LHCN-M2 (cell line): ENCODE results near the gene SLC12A5. TPM values are rescaled to one million over a fixed set of nuclear protein-coding genes. Genes with fewer than 3 reads are reported as not detected.
"Not testable (repeated sequence)": the region's sequence is repeated elsewhere in the genome, so short reads cannot be mapped to it uniquely, and the experiment has no call there.

Source experiments
- DNase-seq: peaks from one replicate; pipeline ENCODE4 v3.0.0-alpha.2; 2012; ENCODE audit warnings: low read depth
- polyA plus RNA-seq: library from polyadenylated mRNA; unstranded; fragments of >200 nt; gene quantifications from one replicate; pipeline ENCODE4 v1.2.1, GENCODE V29; 2012; ENCODE audit warnings: missing spikeins
- total RNA-seq: library from RNA; depleted of rRNA; stranded (reverse); fragments of >200 nt; gene quantifications from 2 replicates; pipeline ENCODE4 v1.2.3, GENCODE V29; 2014; rRNA removed

SLC12A5 gene
- under 0.01 TPM in 1 of 2 replicates, not detected in the other for total RNA-seq
- polyA plus RNA-seq: 1.1 TPM

DNA sequence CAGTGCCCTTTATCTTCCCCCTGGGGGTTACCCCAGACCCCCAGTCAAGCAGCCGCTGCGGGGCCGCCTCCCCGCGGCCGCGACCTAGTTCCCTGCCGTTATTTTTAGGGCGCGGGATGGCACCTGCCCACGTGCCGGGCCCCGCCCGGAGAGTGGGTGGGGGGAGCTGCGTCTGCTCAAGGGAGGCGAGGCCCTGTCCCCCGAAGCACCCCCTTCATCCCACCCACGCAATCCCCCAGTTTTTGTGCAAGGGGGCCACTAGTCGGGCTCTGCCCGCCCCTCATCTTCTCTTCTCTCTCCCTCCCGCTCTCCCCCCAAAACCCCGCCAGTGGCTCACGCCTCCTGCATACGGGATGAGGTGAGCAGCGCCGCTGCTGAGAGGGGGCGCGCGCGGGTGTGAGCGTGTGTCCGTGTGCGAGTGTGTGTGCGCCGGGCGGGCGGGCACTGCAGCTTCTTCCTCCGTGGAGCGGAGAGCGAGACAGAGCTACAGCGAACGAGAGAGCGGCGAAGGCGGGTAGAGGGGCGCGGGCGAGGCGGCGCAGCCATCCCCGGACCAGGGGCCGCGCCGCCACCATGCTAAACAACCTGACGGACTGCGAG lies at the start of gene SLC12A5:
TSS of gene SLC12A5 (plus strand) at position 444 of the 600 bp plus-strand sequence. CDS start at position 574, 130 bp downstream.
- DNase-seq: no peak

DNA sequence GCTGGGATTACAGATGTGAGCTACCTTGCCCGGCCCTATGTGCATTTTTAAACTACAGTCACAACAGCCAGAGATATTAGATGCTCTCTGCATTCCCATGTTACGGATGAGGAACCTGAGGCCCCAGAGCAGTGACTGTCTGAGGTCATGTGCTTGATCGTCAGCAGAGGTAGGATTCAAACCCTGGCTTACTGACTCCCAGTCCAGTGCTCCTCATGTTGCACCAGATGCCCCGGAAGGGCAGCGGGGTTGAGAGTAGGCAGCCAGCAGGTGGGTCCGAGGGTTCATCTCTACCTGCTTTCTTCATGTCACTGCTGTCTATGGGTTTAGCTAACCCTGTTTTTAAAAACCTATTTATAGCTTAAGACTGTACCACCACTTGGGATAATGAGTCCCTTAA lies 47.8 kb upstream of the SLC12A5 start:
- no peak for DNase-seq

DNA sequence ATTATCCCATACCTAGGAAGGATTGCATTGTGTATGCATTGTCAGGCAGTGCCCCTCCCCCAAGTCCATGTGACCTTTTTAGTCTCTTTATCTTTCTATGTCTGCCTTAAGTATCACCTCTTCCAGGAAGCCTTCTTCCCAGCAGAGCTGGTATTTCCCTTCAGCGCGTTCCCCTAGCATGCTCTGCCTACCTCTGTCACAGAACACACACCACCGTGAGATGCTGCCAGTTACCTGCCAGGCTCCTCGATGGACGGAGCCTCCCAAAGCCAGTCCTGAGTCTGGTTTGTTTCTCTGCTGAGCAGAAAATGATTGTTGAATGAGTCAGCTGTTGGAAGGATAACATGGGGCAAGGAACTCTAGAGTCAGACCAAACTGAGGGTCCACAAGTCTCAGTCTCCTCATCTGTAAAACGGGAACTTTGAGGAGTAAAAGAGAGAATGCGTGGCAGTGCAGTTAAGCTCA lies 45.7 kb upstream of the SLC12A5 start:
- DNase-seq: no peak

DNA sequence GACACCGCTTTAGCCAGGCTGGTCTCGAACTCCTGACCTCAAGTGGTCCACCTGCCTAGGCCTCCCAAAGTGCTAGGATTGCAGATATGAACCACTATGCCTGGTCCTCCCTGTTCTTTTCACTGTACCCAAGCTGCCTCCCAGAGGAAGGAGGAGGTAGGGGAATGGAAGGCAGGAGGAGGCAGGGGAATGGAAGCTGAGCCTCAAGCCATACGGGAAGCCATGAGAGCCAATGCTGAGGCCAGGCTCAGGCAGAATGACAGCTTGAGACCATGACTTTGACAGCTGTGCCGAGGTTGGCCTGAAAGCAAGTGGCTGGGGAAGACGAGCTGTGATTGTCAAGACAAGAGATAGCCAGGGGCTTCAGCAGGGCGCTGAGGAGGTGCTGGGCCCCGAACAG lies 43.4 kb upstream of the SLC12A5 start:
- no peak for DNase-seq

DNA sequence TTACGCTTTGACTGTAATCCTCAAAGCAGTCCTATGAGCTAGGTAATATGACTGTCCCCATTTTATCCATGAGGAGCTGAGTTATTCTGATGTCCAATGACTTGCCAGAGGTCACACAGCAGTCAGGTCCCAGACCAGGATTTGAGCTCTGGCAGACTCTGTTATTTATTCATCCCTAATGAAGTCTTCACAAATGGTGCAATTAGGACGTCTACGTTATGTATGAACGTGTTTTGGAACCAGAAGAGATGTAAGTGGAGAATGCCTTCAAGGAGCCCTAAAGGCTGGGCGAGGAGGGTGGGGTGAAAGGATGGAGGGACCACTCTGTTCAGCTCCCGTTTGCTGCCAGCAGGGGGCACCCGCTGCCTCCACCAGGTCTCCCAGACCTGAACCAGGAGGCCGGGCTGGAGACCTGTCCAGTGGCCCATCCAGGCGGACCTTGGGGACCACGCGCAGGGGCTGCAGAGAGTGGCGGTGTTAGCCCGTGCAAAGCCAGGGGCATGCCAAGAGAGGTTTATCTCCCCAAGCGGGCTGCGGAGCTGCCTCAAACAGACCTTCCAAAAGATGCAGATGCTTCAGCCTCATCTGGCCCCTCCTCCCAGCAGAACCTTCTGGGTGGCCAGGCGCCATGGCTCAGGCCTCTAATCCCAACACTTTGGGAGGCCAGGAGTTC lies 41.8 kb upstream of the SLC12A5 start:
- DNase-seq: peak; percentile 47

GRCh38 chr20:45988830-45989229 lies 40.2 kb upstream of the SLC12A5 start:
- DNase-seq: not testable (repeated sequence)

GRCh38 chr20:45991616-45992015 lies 37.4 kb upstream of the SLC12A5 start:
- DNase-seq: no peak

GRCh38 chr20:45993197-45993951 lies 35.6 kb upstream of the SLC12A5 start:
- peak; percentile 51 for DNase-seq

DNA sequence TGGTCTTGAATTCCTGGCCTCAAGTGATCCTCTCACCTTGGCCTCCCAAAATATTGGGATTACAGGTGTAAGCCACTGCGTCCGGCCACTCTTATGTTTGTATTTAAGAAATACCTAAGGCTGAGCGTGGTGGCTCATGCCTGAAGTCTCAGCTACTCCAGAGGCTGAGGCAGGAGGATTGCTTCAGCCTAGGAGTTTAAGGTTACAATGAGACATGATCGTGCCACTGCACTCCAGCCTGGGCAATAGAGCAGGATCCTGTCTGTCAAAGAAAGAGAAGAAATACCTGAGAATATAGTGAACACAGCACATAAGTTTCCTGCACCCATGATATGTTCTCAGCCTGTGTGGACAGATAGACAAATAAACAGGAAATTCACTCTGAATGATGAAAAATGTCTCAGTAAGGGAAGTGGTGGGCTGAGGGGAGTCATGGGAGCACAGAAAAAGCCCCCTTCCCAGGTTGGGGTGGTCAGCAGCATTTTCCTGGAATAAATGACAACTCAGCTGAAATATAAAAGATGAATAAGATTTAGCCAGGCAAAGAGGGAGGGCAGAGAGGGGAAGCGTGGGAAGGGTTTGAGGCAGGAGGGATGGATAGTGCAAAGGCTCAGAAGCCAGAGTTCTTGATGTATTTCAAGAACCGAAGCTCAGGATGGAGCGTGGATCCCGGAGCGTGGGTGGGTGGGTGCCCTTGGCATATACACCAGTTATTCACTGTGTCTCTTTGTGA lies 34.1 kb upstream of the SLC12A5 start:
- DNase-seq: no peak

DNA sequence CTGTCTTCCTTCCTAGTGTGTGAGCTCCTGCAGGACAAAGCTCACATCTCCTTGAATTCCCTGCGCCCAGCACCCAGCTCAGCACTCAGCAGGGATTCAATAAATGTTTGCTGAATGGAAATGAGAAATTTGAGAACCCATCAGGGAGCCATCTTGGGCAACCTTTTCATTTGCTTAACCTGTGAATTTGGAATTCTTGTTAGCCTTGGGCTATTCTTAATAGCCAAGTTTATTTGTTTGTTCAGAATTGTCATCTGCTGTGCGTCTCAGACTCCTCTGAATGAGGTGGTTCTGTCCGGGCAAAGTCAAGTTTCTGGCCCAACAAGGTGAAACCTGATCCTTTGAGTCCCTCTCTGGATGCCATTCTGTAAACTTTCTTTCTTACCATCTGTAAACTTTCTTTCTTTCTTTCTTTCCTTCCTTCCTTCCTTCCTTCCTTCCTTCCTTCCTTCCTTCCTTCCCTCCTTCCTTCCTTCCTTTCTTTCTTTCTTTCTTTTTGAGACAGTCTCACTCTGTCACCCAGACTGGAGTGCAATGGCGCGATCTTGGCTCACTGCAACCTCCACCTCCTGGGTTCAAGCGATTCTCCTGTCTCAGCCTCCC lies 33.4 kb upstream of the SLC12A5 start:
- DNase-seq: not testable (repeated sequence)

- DNase-seq: no peak
These were observed 31.8 kb upstream of the SLC12A5 start for GRCh38 chr20:45997187-45997586.

GRCh38 chr20:45998337-45998736 lies 30.7 kb upstream of the SLC12A5 start:
- DNase-seq: no peak

DNA sequence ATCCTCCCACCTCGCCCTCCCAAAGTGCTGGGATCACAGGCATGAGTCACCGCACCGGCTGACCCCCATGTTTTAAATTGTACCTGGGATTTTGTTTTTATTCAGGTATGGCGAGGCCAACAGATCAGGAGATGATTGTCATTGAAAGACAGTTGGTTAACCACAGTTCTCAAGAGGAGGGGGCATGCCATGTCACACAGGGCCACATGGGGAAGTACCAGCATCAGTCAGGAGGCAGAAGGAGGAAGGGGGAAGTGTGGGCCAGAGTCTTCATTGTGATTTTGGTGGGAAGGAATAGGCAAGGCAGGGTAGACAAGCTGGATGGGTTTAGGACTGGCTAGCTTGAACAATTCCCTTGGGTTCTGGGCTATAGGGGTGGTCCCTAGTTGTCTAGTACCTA lies 30.3 kb upstream of the SLC12A5 start:
- DNase-seq: no peak

DNA sequence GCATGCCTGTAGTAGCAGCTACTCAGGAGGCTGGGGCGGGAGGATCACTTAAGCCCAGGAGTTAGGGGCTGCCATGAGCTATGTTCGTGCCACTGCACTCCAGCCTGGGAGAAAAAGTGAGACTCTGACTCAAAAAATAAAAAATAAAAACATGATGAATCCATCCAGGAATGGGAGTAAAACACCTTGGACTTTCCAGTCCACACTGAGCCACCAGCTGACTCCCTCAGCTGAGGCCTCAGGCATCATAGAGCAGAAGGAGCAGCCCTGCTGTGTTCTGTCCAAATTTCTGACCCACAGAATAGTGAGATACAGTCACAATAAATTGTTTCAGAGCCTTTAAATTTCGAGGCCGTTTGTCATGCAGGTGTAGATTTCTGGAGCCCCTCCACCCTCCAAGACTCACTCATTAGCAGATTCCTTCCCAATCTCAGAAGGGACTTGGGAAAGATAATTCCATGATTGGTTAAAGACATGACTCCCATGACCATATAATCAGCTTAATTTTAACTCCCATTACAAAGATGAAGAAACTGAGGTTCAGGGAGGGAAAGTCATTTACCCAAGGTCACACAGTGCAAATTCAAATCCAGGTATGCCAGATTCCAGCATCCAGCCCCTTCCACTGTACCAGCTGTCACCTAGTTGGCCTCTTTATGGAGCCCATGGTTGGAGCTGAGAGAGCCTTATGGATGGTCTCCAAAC lies 29.3 kb upstream of the SLC12A5 start:
- no peak for DNase-seq

DNA sequence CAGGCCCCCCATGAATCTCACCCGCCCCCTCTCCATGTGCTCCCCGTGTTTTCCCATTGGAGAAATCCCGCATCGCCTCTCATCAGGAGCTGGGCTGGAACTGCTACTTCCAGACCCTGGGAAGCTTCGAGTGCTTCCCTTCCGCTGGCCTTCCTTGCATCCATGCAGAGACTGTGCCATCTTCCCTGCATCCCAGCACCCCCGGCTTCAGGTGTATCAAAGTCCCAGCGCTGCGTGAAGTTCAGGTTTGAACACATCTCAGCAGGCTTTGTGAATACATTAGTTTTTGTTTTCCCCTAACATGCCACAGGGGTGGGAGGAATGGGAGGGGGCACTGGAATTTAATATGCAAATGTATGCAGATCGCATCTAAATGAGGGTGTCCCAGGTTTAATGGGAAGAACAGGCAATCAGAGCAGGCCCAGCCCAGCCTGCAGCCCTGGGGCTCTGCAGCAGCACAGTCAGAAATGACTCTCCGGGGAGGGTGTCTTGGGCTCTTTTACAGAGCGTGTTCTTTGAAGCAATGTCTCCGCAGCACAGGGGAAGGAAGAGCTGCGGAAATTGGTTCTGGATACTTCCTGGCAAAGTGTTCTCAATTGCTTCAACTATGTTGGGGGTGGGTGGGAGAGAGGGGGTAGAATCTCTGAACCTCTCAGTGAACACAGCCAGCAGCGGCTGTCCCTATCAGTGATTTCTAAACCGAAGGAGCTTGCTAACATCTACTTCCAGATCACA lies 28.6 kb upstream of the SLC12A5 start:
- no peak for DNase-seq

GRCh38 chr20:46001498-46001897 lies 27.5 kb upstream of the SLC12A5 start:
- no peak for DNase-seq

DNA sequence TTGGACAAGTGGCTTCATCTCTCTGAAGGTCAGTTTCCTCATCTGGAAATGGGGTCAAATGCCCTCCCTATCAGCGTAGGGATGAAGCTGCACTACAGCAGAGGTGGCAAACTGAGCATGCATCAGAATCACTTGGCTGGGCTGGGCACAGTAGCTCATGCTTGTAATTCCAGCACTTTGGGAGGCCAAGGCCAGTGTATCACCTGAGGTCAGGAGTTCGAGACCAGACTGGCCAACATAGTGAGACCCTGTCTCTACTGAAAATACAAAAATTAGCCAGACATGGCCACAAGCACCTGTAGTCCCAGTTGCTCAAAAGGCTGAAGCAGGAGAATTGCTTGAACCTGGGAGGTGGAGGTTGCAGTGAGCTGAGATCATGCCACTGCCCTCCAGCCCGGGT lies 27.0 kb upstream of the SLC12A5 start:
- no peak for DNase-seq

DNA sequence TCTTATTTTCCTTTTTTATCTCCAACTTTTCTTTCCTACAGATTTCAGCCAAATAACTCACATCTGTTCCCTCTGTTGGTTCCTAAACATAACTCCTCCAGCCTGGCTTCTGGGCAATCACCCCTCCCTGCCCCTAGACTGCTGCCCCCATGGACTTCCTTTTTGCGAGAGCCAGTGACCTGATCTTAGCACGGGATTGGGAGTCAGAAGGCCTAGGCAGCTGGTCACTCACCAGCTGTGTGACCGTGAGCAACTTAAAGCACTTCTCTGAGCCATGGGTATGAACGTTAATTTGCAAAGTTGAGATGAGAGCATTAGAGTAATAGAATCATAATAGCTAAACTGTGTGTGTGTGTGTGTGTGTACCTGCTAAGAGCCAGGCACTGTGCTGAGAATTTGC lies 24.8 kb upstream of the SLC12A5 start:
- no peak for DNase-seq

GRCh38 chr20:46004889-46005473 lies 24.0 kb upstream of the SLC12A5 start:
- no peak for DNase-seq
